HUES6 (cell line): ENCODE results near the gene CBFB.
"Not testable (repeated sequence)": the region's sequence is repeated elsewhere in the genome, so short reads cannot be mapped to it uniquely, and the experiment has no call there.

Experiments used
- H3K27ac ChIP-seq: 2 replicates; pipeline ENCODE4 v1.7.0; 2013; ENCODE audit warnings: low read depth, mild to moderate bottlenecking, low read length, inconsistent platforms
- H3K27me3 ChIP-seq: 2 replicates; pipeline ENCODE4 v1.6.1; 2013; ENCODE audit warnings: low read length; ENCODE audit not compliant: control insufficient read depth, insufficient read depth
- H3K36me3 ChIP-seq: 2 replicates; pipeline ENCODE4 v1.6.1; 2013; ENCODE audit warnings: low read length; ENCODE audit not compliant: control insufficient read depth, insufficient read depth
- H3K4me1 ChIP-seq: 2 replicates; pipeline ENCODE4 v1.6.1; 2013; ENCODE audit warnings: low read length; ENCODE audit not compliant: control insufficient read depth, insufficient read depth
- H3K4me3 ChIP-seq: 2 replicates; pipeline ENCODE4 v1.5.1; 2013; ENCODE audit warnings: low read depth, low read length
- H3K9ac ChIP-seq: one replicate; pipeline ENCODE4 v1.6.1; 2013; ENCODE audit warnings: mild to moderate bottlenecking, low read length
- H3K9me3 ChIP-seq: 2 replicates; pipeline ENCODE4 v1.6.1; 2013; ENCODE audit warnings: low read depth, low read length; ENCODE audit not compliant: control insufficient read depth, insufficient read depth

Gene CBFB

GRCh38 chr16:67029254-67030096, 526 bp downstream of the CBFB start:
- Histone ChIP-seq H3K9me3 (no peaks in the 10 kb centered on the region), H3K27me3 (no peaks in the 10 kb centered on the region), H3K4me3 (peak overlapping the region; percentile 90), H3K9ac (peak overlapping the region; percentile 94), H3K4me1 (peaks cover 11% of the 10 kb centered on the region), H3K36me3 (peaks cover 15% of the 10 kb centered on the region), H3K27ac (peak overlapping the region; percentile 88; the same call in 1 of the 2 replicates)

DNA sequence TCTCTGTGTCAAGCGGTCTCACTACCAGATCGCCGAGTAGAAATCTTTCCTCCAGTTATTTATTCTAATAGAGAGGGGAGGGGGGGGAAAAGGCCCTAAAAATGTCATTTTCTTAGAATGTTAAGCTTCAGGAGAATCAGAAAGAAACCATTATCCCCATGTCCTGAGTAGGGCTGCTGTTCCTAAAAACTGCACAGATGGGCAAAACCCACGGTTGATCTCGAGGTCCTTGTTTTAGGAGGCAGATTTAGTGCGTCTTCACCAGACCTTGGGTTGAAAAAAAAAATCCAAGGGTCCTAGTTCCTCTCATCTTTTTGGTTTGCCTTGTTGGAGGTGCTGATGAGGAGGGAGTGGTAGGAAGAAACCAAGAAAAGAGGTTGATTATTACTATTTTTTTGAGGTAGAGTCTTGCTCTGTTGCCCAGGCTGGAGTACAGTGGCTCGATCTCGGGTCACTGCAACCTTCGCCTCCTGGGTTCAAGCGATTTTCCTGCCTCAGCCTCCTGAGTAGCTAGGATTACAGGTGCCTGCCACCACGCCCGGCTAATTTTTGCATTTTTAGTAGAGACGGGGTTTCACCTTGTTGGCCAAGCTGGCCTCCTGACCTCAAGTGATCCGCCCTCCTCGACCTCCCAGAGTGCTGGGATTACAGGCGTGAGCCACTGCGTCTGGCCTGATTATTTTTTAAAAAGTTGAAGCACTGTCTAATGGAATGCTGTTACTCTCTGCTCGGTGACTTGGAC, 1.4 kb downstream of the CBFB start:
- peaks cover 11% of the 10 kb centered on the region for H3K4me1 ChIP-seq
- peak overlapping the region; percentile 94 for H3K9ac ChIP-seq
- H3K27me3 ChIP-seq, result no peaks in the 10 kb centered on the region
- H3K9me3 ChIP-seq, result no peaks in the 10 kb centered on the region
- no peak overlapping the region for H3K27ac ChIP-seq
- peak overlapping the region; percentile 90 for H3K4me3 ChIP-seq
- H3K36me3 ChIP-seq, result peaks cover 19% of the 10 kb centered on the region

GRCh38 chr16:67034487-67034886, 5.5 kb downstream of the CBFB start:
- Histone ChIP-seq H3K9ac (no peak overlapping the region), H3K9me3 (no peaks in the 10 kb centered on the region), H3K27ac (no peak overlapping the region)

GRCh38 chr16:67035364-67035763, 6.4 kb downstream of the CBFB start:
- Histone ChIP-seq H3K9ac (no peak overlapping the region), H3K4me3 (no peak overlapping the region), H3K4me1 (0 out of 2 replicates have a peak, but pooled peaks cover 4% of the 10 kb centered on the region), H3K9me3 (no peaks in the 10 kb centered on the region), H3K36me3 (peaks cover 29% of the 10 kb centered on the region), H3K27me3 (no peaks in the 10 kb centered on the region), H3K27ac (no peak overlapping the region)

More at GRCh38 chr16:67034487-67034886, 5.5 kb downstream of the CBFB start:
- H3K4me3 ChIP-seq, result no peak overlapping the region
- H3K27me3 ChIP-seq, result no peaks in the 10 kb centered on the region
- peaks cover 28% of the 10 kb centered on the region for H3K36me3 ChIP-seq
- 0 out of 2 replicates have a peak, but pooled peaks cover 7% of the 10 kb centered on the region for H3K4me1 ChIP-seq

GRCh38 chr16:67036323-67036741, 7.4 kb downstream of the CBFB start:
- Histone ChIP-seq H3K9me3 (no peaks in the 10 kb centered on the region), H3K27me3 (no peaks in the 10 kb centered on the region), H3K27ac (no peak overlapping the region), H3K36me3 (peaks cover 25% of the 10 kb centered on the region), H3K4me3 (no peak overlapping the region), H3K4me1 (no peaks in the 10 kb centered on the region), H3K9ac (no peak overlapping the region)

- peaks cover 17% of the 10 kb centered on the region for H3K36me3 ChIP-seq
- H3K9me3 ChIP-seq, result no peaks in the 10 kb centered on the region
- no peak overlapping the region for H3K27ac ChIP-seq
- H3K4me3 ChIP-seq, result no peak overlapping the region
- no peaks in the 10 kb centered on the region for H3K27me3 ChIP-seq
- H3K9ac ChIP-seq, result no peak overlapping the region
- H3K4me1 ChIP-seq, result no peaks in the 10 kb centered on the region
Observed at GRCh38 chr16:67039260-67040020, 10.5 kb downstream of the CBFB start.

DNA sequence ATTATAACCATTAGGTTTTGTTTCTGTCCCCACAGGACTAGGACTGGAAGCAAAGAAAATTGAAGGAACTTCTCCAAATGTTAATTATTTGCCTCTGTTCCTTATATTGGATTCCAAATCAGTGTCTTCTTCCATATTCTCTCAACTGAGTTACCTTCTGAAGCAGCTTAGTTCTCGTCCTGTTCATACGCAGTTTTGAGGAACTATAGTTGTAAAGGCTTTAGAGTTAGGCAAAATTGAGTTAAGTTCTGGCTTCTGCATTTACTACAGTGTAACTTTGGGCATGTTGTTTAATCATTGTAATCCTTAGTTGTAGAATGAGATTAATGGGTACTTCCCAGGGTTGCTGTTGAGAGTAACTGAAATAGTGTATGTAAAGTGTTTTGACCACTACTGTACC, 11.2 kb downstream of the CBFB start:
- H3K27ac ChIP-seq, result no peak overlapping the region

GRCh38 chr16:67040906-67041305, 12.0 kb downstream of the CBFB start:
- no peak overlapping the region for H3K27ac ChIP-seq
- peaks cover 13% of the 10 kb centered on the region; the same call in 1 of the 2 replicates for H3K36me3 ChIP-seq
- no peaks in the 10 kb centered on the region for H3K4me1 ChIP-seq
- H3K4me3 ChIP-seq, result no peak overlapping the region
- H3K9ac ChIP-seq, result no peak overlapping the region
- H3K9me3 ChIP-seq, result no peaks in the 10 kb centered on the region
- H3K27me3 ChIP-seq, result no peaks in the 10 kb centered on the region

More for the DNA sequence above, 11.2 kb downstream of the CBFB start:
- no peaks in the 10 kb centered on the region for H3K27me3 ChIP-seq
- no peaks in the 10 kb centered on the region for H3K9me3 ChIP-seq
- no peak overlapping the region for H3K4me3 ChIP-seq
- no peak overlapping the region for H3K9ac ChIP-seq
- peaks cover 13% of the 10 kb centered on the region; the same call in 1 of the 2 replicates for H3K36me3 ChIP-seq
- no peaks in the 10 kb centered on the region for H3K4me1 ChIP-seq

GRCh38 chr16:67041520-67041919, 12.6 kb downstream of the CBFB start:
- peaks cover 15% of the 10 kb centered on the region; the same call in 1 of the 2 replicates for H3K36me3 ChIP-seq
- not testable (repeated sequence) for H3K9ac ChIP-seq, H3K4me1 ChIP-seq, H3K9me3 ChIP-seq, H3K27ac ChIP-seq, H3K27me3 ChIP-seq, H3K4me3 ChIP-seq

GRCh38 chr16:67043420-67043819, 14.5 kb downstream of the CBFB start:
- Histone ChIP-seq H3K27ac (no peak overlapping the region), H3K36me3 (peaks cover 13% of the 10 kb centered on the region; the same call in 1 of the 2 replicates), H3K27me3 (no peaks in the 10 kb centered on the region), H3K9ac (no peak overlapping the region), H3K9me3 (no peaks in the 10 kb centered on the region), H3K4me3 (no peak overlapping the region), H3K4me1 (no peaks in the 10 kb centered on the region)
